Right lung (tissue), 10 donors: ENCODE measurements around the gene OR5M8. TPM values are rescaled to one million over a fixed set of nuclear protein-coding genes. Genes with fewer than 3 reads are reported as not detected.
A peak's percentile ranks its signal among the peaks of the same experiment; 100 is the strongest.

Experiments
- DNase-seq, 2 donors: peaks; one replicate each; pipeline ENCODE4 v3.0.0-alpha.2; 2013
- long read RNA-seq, 8 donors: transcript quantifications; one replicate each; lab custom pipeline, GENCODE V29; 2026
- polyA plus RNA-seq, 5 donors: library from polyadenylated mRNA; unstranded; fragments of 120-200 nt; gene quantifications; one replicate each; pipeline versions ENCODE4 v1.2.1 to v1.2.3, GENCODE V29; 2013; ENCODE audit warnings: inconsistent platforms in 1 of 5, low replicate concordance in 1 of 5; ENCODE audit not compliant: insufficient read length in 5 of 5, insufficient read depth in 1 of 5

OR5M8 gene
- polyA plus RNA-seq = not detected
- long read RNA-seq, donor 1 = 0 reads
- long read RNA-seq, donor 2 = 0 reads
- long read RNA-seq, donor 3 = 0 reads
- long read RNA-seq, donor 4 = 0 reads
- long read RNA-seq, donor 5 = 0 reads
- long read RNA-seq, donor 6 = 0 reads
- long read RNA-seq, donor 7 = 0 reads
- long read RNA-seq, donor 8 = 0 reads

DNA sequence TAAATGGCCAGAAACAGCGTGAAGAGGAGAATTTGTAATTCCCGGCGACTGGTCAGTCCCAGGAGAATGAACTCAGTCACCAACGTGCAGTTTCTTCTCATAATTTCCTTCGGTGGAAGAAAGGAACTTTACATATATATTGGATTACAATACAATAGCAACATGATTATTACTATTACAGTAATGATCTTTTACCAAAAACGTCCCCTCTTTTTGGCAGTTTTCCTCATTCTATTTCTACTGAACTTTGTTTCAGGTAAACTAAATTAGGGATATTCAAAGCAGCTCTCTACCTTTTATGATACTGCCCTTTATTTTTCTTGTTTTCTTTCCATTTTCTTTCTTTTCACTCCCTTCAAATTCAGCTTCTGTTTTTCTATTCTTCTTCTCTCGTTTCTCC is at the start of gene OR5M8:
Gene OR5M8 (minus strand): TSS at position 101 of the 400 bp plus-strand sequence. CDS start 0 bp downstream, at position 101.
- no peak for DNase-seq

DNA sequence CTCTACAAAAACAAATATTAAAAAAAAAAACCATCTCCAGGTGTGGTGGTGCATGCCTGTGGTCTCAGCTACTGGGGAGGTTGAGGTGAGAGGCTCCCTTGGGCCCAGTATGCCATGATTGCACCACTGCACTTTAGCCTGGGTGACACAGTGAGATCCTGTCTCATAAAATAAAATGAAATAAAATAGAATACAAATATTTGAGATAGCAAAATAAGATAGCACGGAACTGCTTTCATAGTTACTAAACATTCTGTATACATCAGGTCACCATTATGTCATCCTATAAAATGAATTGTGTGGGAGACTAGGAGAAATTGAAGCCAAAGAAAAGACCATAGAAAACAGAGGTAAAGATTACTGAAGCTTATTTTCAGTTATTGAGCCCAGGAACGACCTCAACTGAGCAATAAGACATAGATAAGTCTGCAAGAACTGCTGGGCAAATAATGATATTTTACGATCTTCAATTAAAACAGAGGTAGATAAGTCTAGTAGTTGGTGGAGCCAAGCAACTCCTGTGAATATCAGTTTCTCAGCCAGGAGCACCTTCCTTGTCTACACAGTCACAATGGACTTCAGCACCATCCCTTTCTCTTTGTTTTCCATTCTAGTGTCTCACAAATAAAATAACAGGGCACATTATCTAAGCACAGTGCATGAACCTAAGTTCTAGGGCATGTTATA is 42.0 kb upstream of the OR5M8 start:
- no peak for DNase-seq

DNA sequence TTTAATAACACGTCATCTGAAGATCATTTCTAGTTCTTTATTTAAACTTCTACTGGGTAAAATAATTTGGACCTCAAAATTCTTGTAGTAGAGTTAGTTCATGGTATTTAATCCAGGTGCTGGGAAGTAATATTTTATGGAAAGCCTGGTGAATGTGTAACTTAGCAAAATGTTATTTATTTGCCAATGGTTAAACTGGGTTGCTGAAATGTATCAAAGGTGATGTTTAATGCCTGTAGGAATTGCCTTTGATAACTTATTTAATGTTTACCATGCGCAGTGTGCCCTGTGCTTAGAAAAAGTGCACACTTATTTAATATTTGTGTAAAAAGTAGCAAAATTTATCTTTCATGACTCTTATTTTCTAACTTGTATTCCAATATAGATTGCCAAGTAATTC is 40.7 kb upstream of the OR5M8 start:
- no peak for DNase-seq

GRCh38 chr11:56522008-56522407 is 30.8 kb upstream of the OR5M8 start:
- DNase-seq = no peak

- DNase-seq = no peak
Measured at GRCh38 chr11:56513280-56513679, 22.1 kb upstream of the OR5M8 start.

DNA sequence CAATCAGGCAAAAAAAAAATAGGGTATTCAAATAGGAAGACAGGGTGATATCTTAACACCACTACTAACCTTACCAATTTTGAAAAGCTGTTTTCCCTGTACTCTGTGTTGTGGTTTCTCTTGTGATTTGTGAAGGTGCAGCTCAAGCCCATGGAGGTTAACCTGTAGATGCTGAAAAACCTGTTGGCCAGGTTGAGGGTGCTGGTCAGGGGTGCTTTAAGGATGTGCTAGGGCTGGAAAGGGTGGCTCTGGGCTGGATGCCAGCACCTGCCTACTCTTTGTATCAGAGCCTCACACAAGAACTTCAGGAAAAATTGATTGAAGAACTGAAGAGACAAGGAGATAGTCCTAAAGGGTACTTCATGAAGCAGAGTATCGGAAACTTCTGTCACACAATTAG is 18.3 kb upstream of the OR5M8 start:
- peak in 1 of 2 donors; percentile 3 for DNase-seq

DNA sequence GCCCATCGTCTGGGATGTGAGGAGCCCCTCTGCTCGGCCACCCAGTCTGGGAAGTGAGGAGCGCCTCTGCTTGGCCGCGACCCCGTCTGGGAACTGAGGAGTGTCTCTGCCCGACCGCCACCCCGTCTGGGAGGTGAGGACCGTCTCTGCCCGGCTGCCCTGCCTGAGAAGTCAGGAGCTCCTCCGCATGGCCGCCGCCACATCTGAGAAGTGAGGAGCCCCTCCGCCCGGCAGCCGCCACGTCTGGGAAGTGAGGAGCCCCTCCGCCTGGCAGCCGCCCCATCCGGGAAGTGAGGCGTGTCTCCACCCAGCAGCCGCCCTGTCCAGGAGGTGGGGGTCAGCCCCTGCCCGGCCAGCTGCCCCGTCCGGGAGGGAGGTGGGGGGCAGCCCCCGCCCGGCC is 5.8 kb upstream of the OR5M8 start:
- DNase-seq = no peak

DNA sequence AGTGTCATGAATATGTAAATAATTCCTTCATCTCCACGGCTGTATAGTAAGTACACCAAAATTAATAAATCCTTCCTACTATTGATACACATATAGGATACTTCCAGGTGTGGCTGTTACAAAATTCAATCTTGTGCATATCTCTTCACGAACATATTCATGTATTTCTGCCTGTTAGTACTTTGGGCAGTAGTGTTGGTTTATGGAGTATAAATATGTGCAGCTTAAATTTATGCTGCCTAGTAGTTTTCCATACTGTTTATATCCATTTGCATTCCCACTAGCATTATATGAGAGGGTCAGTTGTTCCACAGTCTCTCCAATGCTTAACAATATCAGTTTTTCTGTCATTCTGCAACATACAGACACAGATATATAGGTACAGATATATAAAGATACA is 3.9 kb upstream of the OR5M8 start:
- no peak for DNase-seq

DNA sequence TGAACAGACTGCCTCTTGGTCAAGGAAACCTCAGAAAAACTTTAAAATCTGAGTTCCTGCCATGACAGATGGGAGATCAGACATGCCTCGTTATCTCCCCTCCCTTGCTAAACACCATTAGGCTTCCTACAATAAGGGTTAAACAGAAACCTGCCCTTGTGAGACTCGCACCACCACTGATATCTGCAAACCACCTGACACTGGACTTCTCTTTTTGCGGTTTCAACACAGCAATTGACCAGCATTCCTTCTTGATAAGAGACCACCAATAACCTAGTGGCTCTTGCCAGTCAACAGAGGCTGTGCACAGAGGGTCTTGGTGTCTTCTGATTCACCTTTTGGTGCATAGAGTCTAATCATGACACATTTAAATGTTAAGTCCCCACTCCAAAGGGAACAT is 4.4 kb downstream of the OR5M8 start:
- no peak for DNase-seq

- DNase-seq = no peak
Measured at GRCh38 chr11:56474729-56475235, 16.4 kb downstream of the OR5M8 start.

DNA sequence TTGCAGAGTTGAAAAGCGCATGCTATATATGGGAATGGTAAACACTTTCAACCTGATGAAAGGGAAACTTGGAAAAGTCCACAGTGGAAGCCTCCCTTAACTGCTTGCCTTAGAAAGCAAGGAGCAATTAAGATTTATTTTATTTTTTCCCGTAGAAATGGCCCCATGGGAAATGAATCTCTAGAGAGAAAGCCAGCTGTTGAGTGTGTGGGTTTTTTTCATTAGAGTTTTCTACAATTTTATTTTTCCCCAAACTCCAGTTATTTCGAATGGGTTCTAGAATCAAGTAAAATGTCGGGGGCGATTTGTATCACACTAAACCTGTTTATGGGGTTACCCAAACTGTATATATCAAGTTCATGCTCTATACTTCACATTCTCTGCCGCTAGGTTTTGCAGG is 17.9 kb downstream of the OR5M8 start, which contains the start of gene OR5M3:
Gene OR5M3 (minus strand): TSS at position 101 of the 400 bp plus-strand sequence. CDS start 2,855 bp downstream, outside the sequence.
- no peak for DNase-seq

GRCh38 chr11:56457076-56457475 is 34.1 kb downstream of the OR5M8 start:
- DNase-seq = no peak

DNA sequence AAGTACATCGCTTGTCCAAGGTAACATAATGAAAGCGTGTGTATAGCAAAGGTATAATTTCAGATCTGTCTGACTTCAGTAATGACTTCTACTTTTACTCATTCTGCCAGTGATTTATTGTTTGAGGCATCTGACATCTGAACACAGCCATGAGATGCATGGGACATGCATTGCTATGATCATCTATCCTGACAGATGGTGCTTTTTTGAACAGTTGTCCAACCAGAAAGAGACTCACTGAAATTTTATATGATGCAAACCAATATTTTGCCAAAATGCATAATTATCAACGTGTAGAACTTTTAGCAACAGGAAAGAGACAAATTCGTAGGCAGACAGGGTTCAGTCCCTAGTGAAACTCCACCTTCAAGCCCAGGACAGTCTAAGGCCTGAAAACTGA is 37.6 kb downstream of the OR5M8 start:
- DNase-seq = no peak

Other genes with a start within 250 kb of the OR5M8 start
- not detected for gene OR5T3, start 239.1 kb downstream of the OR5M8 start, polyA plus RNA-seq
- gene OR5T1, start 217.2 kb downstream of the OR5M8 start, polyA plus RNA-seq = not detected
- gene OR8H1, start 199.1 kb downstream of the OR5M8 start, polyA plus RNA-seq = under 1 TPM in 1 of 5 donors, not detected in 4; 0.04 TPM
- gene OR8K3, start 176.2 kb downstream of the OR5M8 start, polyA plus RNA-seq = not detected
- gene OR8K1, start 145.3 kb downstream of the OR5M8 start, polyA plus RNA-seq = not detected
- not detected for gene OR8J1, start 137.1 kb downstream of the OR5M8 start, polyA plus RNA-seq
- not detected for gene OR8U1, start 115.7 kb downstream of the OR5M8 start, polyA plus RNA-seq
- not detected for gene OR5AL1, start 78.7 kb downstream of the OR5M8 start, polyA plus RNA-seq
- not detected for gene OR5M3, start 18.0 kb downstream of the OR5M8 start, polyA plus RNA-seq
- gene OR5M11, start 51.9 kb upstream of the OR5M8 start, polyA plus RNA-seq = not detected
- gene OR5M10, start 86.4 kb upstream of the OR5M8 start, polyA plus RNA-seq = not detected
- not detected for gene OR5M1, start 123.5 kb upstream of the OR5M8 start, polyA plus RNA-seq
- not detected for gene OR5AP2, start 151.1 kb upstream of the OR5M8 start, polyA plus RNA-seq
- not detected for gene OR5AR1, start 172.3 kb upstream of the OR5M8 start, polyA plus RNA-seq
- gene OR9G1, start 207.7 kb upstream of the OR5M8 start, polyA plus RNA-seq = not detected